Colonic mucosa (tissue), 4 donors: ENCODE data around the gene SEMA4D. TPM values are rescaled to one million over a fixed set of nuclear protein-coding genes. Genes with fewer than 3 reads are reported as not detected.
"Not testable (repeated sequence)": the region's sequence is repeated elsewhere in the genome, so short reads cannot be mapped to it uniquely, and the experiment has no call there.

Source experiments
- DNase-seq: peaks from one replicate; pipeline ENCODE4 v3.0.0-alpha.2; 2020
- H3K27ac ChIP-seq: fragments of 200-600 bp; one replicate; pipeline ENCODE4 v1.8.0; 2021
- H3K27me3 ChIP-seq: fragments of 200-600 bp; one replicate; pipeline ENCODE4 v1.8.0; 2021
- H3K36me3 ChIP-seq: fragments of 200-600 bp; one replicate; pipeline ENCODE4 v1.8.0; 2021
- H3K4me1 ChIP-seq: fragments of 200-600 bp; one replicate; pipeline ENCODE4 v1.8.0; 2021; ENCODE audit warnings: mild to moderate bottlenecking
- H3K4me3 ChIP-seq: fragments of 200-600 bp; one replicate; pipeline ENCODE4 v1.8.0; 2021
- H3K9ac ChIP-seq, 2 donors: one replicate each; pipeline ENCODE4 v1.7.0; 2013; ENCODE audit warnings: control low read depth in 2 of 2, low read depth in 2 of 2, low read length in 2 of 2
- H3K9me3 ChIP-seq: fragments of 200-600 bp; one replicate; pipeline ENCODE4 v1.8.0; 2021
- CTCF ChIP-seq: fragments of 200-600 bp; IDR thresholded peaks from one replicate; pipeline ENCODE4 v1.8.0; 2022; ENCODE audit warnings: antibody characterized with exemption, mild to moderate bottlenecking
- intact Hi-C: fragments of 100-400 bp; cut with DNase I; formaldehyde crosslinking; loops from one replicate; pipeline ENCODE4 v1.14.1; 2022
- total RNA-seq, 2 donors: library from RNA; stranded (reverse); fragmentation: NEBNext Ultra II Directional in 1 of 2; extraction: Animal tissue kit (Norgen Biotek cat#: 25700) in 1 of 2; gene quantifications; one replicate each; pipeline ENCODE4 v1.2.1, GENCODE V29; 2021
- donor health status: healthy.
- donor health status: DM: no; HTN: no; CAD: no.
- donor health status: DM: no; HTN: no; CAD: no.

SEMA4D gene
- total RNA-seq, 2 donors from 2014 or later = 14.7 to 19.0 TPM

- no peaks in the 10 kb centered on the region for H3K36me3 ChIP-seq
- no peak for DNase-seq
- H3K9me3 ChIP-seq = no peaks in the 10 kb centered on the region
- no peaks in the 10 kb centered on the region for H3K27me3 ChIP-seq
- H3K27ac ChIP-seq = peak overlapping the region; percentile 18
- intact Hi-C loops = no loop called here
- peaks cover 12% of the 10 kb centered on the region for H3K4me1 ChIP-seq
- H3K9ac ChIP-seq = no peak overlapping the region
- H3K4me3 ChIP-seq = no peak overlapping the region
- TF ChIP-seq CTCF = no peak
Observed at GRCh38 chr9:89473762-89474469, 24.0 kb downstream of the SEMA4D start.

GRCh38 chr9:89471796-89472320, 26.1 kb downstream of the SEMA4D start:
- H3K4me1 ChIP-seq, H3K27me3 ChIP-seq, H3K36me3 ChIP-seq, H3K9me3 ChIP-seq, H3K27ac ChIP-seq, H3K4me3 ChIP-seq, H3K9ac ChIP-seq, DNase-seq, intact Hi-C loops: not testable (repeated sequence)

GRCh38 chr9:89471390-89471789, 26.5 kb downstream of the SEMA4D start:
- H3K4me1 ChIP-seq = peaks cover under 1% of the 10 kb centered on the region
- no peaks in the 10 kb centered on the region for H3K9me3 ChIP-seq
- intact Hi-C loops = no loop called here
- H3K4me3 ChIP-seq = no peak overlapping the region
- no peak for TF ChIP-seq CTCF
- no peaks in the 10 kb centered on the region for H3K36me3 ChIP-seq
- no peaks in the 10 kb centered on the region for H3K27me3 ChIP-seq
- H3K9ac ChIP-seq = no peak overlapping the region
- DNase-seq = no peak
- H3K27ac ChIP-seq = no peak overlapping the region

- Histone ChIP-seq H3K36me3 (no peaks in the 10 kb centered on the region), H3K9me3 (no peaks in the 10 kb centered on the region), H3K4me3 (no peak overlapping the region), H3K27me3 (no peaks in the 10 kb centered on the region), H3K4me1 (no peaks in the 10 kb centered on the region), H3K27ac (peak overlapping the region; percentile 1), H3K9ac (no peak overlapping the region)
- no peak for TF ChIP-seq CTCF
- no peak for DNase-seq
- intact Hi-C loops = no loop called here
Observed at GRCh38 chr9:89470224-89470839, 27.6 kb downstream of the SEMA4D start.

GRCh38 chr9:89469003-89469402, 28.9 kb downstream of the SEMA4D start:
- TF ChIP-seq CTCF = no peak
- intact Hi-C loops = no loop called here
- H3K9ac ChIP-seq = no peak overlapping the region
- H3K4me1 ChIP-seq = no peaks in the 10 kb centered on the region
- H3K36me3 ChIP-seq = no peaks in the 10 kb centered on the region
- H3K27me3 ChIP-seq = no peaks in the 10 kb centered on the region
- H3K4me3 ChIP-seq = no peak overlapping the region
- H3K9me3 ChIP-seq = no peaks in the 10 kb centered on the region
- H3K27ac ChIP-seq = no peak overlapping the region
- DNase-seq = no peak
